GM19043 (cell line): ENCODE measurements around the gene MAGEA11.
"Not testable (repeated sequence)": the region's sequence is repeated elsewhere in the genome, so short reads cannot be mapped to it uniquely, and the experiment has no call there.

Experiments
- ATAC-seq: cut with Tn5 transposase; IDR thresholded peaks from one replicate; pipeline ENCODE4 v1.9.1; 2021; ENCODE audit warnings: low read depth; ENCODE audit not compliant: unreplicated experiment

Gene MAGEA11, protein sequence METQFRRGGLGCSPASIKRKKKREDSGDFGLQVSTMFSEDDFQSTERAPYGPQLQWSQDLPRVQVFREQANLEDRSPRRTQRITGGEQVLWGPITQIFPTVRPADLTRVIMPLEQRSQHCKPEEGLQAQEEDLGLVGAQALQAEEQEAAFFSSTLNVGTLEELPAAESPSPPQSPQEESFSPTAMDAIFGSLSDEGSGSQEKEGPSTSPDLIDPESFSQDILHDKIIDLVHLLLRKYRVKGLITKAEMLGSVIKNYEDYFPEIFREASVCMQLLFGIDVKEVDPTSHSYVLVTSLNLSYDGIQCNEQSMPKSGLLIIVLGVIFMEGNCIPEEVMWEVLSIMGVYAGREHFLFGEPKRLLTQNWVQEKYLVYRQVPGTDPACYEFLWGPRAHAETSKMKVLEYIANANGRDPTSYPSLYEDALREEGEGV

DNA sequence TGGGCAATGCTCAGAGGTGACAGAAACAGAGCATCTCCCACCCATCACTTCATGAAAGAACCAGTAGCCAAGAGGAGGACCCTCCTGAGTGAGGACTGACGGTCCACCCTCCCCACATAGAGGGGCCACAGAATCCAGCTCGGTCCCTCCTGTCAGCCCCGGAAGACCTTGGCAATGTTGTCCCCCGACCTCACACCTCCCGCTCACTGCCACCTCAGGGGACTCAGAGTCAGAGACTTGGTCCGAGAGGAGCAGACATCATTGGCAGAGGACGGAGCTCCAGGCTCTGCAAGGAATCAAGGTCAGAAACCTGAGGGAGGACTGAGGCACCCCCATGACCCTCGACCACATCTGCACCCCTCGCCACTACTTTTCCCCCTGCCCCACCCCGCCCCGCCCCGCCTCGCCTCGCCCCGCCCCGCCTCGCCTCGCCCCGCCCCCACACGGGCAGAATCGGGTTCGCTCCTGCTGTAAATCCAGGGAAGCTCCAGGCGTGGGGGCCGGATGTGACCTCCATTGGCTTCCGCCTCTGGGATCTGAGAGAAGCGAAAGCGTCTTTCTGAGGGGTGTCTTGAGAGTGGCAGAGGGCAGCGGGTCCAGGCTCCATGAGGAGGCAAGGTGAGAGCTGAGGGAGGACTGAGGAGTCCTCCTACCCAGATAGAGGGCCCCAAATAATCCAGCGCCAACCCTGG is at the start of gene MAGEA11:
Gene MAGEA11, plus strand, starts transcription at position 516 of the 692 bp plus-strand sequence. CDS start 1,100 bp downstream, outside the sequence.
- no peak for ATAC-seq

DNA sequence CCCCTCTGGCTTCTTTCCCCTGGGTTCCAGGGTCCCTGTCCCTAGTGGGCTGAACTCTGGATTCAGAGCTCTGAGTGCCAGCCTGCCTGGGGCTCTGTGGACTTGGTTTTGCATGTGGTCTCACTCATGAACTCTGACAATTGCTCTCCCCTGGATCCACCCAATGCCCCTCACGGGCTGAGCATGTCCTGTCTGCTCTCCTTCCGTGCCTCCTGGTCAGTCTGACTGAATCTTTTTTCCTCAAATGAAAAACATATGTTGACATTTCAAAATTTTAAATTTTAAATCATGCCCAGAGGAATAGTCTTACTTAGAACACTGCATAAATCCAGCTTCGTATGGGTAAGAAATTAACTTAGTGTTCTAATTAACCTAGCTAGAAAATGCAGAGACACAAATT is 36.8 kb upstream of the MAGEA11 start:
- ATAC-seq = not testable (repeated sequence)

DNA sequence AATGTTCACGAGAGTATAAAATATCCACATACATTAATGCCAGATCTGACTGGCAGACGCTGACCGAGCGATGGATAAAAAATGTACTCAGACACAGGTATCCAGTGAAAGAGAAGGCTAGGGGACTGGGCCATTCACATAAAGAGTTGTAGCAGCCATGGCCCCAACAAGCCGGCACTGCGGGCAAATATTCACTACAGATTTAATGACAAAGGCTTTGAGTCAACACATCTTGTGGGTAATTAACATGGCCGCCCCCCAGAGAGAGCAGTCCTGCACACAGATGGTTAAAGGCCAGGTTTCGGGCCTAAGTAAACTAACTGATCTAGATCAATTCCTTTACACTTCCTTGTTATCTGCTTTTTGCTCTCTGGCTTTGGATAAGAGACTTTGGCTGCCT is 36.3 kb upstream of the MAGEA11 start:
- ATAC-seq = not testable (repeated sequence)

DNA sequence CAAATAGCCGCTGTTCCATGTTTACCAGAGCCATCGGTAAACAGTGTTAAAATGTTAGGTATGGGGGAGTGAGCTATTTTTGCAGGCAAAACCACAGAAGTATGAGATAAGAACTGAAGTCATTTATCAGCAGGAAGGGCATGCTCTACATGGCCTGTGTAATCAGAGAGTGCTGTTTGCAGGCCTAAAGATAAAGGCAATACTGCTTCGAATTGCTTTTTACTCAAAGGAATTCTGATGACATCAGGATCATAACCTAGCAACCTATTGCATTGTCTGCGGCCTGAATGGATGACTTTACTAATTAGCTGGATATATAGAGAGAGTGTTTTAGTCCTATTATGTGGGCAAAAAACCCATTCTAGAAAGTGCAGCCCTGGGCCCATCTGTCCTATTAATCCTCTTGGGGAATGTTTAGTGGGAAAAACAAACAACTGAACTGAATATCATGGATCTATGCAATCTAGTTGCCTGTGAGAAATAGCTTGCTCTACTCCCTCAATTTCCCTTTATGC is 32.6 kb upstream of the MAGEA11 start:
- not testable (repeated sequence) for ATAC-seq

DNA sequence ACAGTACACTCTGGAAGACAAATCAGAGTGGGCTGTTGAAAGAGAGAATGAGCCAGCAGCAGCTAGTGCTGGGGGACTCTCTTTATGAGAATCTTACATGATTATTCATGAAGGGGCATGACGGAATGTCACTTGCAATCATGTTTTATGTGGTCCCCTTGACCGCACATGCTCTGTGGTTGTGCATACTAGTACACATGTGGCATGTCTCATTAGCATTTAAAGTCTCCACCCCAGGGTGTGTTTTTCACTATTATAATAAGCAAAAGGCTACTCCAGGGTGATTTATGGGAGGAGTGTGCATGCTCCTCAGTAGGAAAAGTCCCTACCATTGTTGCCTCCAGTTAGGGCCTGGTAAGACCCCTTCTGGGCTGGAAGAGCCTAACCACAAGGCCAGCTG is 30.7 kb upstream of the MAGEA11 start:
- ATAC-seq = no peak

DNA sequence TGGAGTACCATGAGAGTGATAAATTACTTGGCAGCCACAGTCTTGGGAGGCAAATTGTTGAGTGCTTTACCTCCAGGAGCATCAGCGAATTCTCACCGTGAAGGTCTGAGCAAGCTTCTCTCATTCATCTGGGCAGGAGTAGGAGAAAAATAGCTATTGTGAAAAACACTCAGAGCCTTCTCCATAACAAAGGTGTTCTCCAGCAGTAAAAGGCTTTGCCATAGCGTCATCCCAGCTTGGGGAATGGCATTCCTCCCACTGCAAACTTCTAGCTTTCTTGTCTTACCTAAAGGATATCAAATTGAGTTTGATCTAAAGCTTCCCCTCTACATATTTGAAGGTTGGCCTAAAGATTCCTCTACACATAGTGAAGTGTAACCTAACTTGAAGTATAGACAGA is 29.8 kb upstream of the MAGEA11 start:
- no peak for ATAC-seq

DNA sequence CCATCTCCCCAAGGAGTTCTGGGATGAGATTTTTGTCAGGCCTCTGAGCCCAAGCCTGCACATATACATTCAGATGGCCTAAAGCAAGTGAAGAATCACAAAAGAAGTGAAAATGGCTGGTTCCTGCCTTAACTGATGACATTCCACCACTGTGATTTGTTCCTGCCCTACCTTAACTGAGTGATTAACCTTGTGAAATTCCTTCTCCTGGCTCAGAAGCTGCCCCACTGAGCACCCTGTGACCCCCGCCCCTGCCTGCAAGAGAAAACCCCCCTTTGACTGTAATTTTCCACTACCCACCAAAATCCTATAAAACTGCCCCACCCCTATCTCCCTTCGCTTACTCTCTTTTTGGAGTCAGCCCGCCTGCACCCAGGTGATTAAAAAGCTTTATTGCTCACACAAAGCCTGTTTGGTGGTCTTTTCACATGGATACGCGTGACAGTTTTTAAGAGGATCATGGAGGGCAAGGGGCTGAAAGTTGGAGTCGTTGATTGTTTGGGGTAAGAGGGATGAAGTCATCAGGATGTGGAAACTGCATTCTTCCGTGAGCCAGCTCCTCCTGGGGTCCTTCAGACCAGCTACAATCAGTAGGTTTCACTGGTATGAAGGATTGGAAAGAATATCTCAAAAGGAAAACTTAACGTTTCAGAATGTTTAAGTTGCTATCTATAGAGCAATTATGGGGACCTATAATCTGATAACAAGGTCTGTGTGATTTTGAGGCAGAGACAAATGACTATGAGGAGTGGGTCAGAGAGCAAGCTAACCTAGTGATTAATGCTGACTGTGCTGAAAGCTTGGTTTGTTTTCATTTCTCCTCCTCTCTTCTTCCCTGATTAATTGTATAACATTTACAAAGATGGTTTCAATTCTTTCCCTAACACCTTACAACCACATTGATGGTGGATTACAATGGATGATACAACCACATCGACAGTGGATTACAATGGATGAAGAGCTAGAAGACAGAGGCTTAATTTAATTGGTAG is 28.6 kb upstream of the MAGEA11 start:
- ATAC-seq = no peak

DNA sequence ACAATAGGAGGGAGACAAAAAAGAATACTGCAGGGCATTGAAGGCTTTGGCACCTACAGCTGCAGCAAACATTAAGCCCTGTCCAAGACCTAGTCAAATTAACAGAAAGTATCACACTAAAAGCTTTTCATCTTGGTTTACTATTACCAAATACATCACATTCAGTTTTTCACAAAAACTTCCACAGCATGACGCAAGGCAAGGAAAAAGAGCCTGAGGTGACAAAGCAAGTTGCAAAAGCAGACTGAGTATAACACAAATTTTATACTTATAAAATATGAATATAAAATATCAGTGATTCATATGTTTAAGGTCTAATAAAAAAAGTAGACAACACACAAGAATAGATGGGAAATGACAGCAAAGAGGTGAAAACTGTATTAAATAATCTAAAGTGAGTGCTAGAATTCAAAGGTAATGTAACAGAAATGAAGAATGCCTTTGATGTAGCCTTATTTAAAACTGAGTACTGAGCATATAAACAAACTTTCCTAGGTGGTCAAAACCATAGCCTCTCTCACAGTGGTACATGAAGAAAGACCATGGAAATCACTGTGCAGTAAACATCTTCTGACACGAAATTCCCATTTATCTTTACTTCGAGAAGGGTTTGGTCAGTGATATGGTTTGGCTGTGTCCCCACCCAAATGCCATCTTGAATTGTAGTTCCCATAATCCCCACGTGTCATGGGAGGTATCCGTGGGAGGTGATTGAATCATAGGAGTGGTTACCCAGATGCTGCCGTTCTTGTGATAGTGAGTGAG is 27.7 kb upstream of the MAGEA11 start:
- no peak for ATAC-seq

DNA sequence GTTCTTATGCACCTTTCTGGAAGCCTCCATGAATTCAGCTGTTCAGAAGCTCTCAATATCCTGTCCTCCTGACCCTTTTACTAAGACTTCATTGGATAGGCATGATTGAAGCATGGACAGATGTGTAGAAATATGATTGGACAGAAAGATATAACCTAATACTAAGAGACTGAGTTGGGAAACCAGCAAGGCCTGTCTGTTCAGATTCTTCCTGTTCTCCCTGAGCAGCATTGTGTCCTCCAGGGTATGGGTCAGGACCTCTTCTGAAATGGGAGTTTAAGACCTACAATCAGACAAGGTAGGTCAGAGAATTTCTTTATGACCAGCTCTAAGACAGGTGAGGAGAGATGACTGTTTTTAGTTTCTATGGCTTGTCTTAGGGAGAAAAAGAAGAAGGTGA is 23.9 kb upstream of the MAGEA11 start:
- ATAC-seq = no peak

DNA sequence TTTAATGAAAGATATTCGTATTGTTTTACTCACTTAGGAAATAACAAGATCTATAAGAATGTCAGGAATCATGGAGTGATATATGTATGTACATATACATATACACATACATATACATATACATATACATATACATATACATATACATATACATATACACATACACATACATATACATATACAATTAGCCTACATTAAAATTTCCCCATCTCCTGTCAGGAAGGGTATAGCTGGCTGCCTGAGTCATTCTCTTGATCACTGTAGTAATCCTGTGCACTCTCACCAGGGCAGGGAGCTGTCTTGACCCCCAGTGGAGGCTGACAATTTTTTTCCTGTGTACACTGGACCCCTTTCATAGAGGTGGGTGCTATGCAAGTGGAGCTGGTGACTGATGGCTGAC is 23.3 kb upstream of the MAGEA11 start:
- ATAC-seq = no peak

DNA sequence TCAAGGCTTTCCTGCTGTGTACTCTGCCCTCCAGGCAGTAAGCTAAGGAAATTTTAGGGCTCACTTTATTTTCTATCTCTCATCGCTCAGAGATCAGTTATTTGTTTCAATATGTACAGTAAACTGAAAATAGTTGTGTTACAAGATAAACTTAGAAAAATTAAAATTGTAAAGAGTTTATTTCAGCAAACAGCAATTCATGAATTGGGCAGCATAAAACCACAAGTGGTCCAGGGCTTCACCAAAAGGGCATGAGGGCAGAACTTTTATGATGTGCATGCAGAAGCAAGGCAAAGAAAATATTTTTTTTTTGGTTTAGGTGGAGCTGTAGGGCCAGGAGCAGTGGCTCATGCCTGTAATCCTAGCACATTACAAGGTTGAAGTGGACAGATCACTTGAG is 20.1 kb upstream of the MAGEA11 start:
- no peak for ATAC-seq

DNA sequence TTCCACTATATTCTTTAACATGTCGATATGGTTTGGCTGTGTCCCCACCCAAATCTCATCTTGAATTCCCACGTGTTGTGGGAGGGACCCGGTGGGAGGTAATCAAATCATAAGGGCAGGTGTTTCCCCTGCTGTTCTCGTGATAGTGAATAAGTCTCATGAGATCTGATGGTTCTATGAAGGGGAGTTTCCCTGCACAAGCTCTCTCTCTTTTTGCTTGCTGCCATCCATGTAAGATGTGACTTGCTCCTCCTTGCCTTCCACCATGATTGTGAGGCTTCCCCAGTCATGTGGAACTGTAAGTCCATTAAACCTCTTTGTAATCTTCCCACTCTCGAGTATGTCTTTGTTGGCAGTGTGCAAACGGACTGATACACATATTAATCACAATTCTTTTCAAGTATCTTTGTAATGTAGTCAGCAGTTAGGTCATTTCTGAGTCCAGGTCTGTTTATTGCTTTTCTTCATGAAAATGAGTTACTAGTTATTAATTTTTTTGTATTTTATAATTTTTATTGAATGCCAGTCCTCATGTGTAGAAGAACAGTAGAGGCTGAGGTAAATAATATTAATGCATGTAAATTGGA is 19.1 kb upstream of the MAGEA11 start:
- not testable (repeated sequence) for ATAC-seq

DNA sequence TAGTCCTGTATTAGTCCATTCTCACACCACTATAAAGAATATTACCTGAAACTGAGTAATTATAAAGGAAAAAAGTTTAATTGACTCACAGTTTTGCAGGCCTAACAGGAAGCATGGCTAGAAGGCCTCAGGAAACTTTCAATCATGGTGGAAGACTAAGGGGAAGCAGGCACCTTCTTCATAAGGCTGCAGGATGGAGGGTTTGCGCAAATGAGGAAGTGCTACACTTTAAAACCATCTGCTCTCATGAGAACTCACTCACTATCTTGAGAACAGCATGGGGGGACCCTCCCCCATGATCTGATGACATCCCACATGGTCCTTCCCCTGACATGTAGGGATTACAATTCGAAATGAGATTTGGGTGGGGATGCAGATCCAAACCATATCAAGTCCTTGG is 12.1 kb upstream of the MAGEA11 start:
- ATAC-seq = no peak

DNA sequence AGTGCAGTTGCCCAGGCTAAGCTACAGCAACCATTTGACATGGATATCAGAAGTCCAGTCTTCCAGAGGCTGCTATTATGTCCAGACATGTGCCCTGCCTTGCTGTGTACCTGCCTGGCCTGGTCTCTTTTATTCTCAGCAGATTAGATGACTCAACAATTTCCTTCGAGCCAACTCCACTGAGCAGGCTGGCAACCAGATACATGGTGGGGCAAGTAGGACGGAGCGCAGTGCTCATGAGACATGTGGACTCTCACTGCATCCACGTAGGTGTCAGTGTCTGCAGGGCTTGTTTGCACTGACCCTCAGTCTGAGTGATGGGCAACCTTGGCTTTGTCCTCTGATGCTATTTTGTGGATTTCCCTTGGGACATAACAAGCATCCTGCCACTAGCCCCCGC is 7.2 kb upstream of the MAGEA11 start:
- ATAC-seq = no peak

DNA sequence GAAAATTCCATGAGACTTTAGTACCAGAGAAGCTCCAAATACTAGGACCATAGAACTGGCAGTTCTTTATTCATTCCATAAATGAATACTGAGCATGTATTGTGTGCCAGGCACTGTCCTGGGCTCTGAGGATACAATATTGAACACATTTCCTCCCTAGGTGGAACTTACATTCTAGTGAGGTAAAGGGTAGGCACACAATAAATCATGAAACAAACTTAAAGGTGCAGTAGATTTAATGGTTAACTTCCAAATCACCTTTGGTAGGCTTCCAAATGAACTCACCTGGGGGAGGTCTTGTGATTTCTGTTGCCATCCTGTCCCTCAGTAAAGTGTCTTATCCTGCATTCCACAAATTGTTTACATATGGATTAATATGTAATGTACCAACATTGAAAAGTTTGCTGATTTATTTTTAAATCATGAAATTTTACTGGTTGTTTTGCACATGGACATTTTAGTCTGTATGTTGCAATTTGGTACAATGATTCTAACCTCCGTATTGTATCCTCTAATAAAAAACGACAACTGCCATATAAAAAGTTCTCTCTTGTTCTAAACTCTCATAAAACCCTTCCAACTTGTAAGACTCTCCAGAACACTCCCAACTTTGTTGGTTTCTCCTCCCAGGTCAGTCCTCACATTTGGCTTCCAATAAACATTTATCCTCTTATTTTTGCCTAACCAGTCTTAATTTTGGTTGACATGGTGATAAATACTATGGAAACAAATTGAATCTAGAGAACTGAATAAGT is 4.5 kb upstream of the MAGEA11 start:
- ATAC-seq = no peak

DNA sequence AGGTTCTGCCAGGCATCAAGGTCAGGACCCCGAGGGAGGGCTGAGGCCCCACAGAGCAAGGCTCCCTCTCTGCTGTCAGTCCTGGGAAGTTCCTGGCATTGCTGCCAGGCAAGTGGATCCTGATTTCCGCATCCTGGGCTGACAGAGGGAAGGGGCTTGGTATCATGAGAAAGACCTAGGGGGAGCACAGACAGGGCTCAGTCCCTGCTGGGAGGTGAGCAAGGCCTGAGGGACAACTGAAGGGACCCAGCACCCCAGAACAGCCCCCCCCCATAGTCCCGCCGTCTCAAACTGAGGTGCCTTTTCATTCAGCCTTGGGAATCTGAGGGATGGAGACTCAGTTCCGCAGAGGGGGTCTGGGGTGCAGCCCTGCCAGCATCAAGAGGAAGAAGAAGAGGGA is 971 bp downstream of the MAGEA11 start:
- no peak for ATAC-seq

DNA sequence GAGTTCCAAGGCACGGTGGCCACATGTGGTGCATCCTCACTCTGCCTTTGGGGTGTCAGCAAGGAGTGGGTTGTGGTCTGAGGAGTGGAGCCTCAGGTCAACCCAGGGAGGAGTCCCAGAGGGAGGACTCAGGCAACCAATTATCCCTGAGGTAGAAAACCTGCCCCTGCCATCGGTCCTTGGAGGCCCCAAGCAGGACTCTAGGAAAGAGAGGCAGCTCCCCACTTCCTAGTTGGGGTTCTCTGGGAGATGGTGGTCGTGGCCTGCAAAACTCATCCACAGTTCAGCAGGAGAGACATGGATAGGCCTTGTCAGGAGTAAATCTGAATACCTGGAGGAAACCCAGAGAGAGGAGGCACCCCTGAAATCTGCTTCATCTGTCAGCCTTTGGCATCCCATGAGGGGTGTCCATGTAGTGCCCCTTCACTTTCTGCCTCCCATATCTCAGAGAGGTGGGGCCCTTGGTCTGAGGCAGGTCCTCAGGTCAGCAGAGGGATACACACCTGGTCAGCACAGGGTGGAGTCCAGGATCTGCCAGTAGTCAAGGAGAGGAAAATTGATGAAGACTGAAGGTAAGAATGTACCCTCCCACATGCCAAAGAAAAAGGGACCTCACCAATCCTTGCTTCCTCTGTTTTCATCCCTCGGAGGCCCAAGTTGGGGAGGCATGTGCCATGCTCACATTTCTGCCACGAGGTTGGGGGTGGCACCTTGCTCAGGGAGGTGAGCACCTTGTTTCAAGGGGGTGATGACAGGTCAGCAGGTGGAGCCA is 1.6 kb downstream of the MAGEA11 start:
- no peak for ATAC-seq

DNA sequence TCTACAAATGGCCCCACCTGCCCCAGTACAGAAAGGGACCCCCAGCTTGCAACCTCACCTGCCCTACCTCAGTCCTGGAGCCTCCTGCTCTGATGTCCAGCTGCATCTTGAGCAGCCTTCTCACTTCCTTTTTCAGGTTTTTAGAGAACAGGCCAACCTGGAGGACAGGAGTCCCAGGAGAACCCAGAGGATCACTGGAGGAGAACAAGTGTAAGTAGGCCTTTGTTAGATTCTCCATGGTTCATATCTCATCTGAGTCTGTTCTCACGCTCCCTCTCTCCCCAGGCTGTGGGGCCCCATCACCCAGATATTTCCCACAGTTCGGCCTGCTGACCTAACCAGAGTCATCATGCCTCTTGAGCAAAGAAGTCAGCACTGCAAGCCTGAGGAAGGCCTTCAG is 3.6 kb downstream of the MAGEA11 start:
- peak; percentile 85 for ATAC-seq
